22Rv1 (cell line): ENCODE results near the gene RC3H2.

Experiments used
- ZFX ChIP-seq: fragments of 450-650 bp; IDR thresholded peaks from 2 replicates; pipeline ENCODE4 v1.6.1; 2017; ENCODE audit warnings: antibody characterized with exemption, borderline replicate concordance
- TF ChIP-seq, protein P1 (sequence below): fragments of 450-650 bp; IDR thresholded peaks from 2 replicates; pipeline ENCODE4 v1.5.1; 2017; ENCODE audit warnings: mild to moderate bottlenecking

DNA sequence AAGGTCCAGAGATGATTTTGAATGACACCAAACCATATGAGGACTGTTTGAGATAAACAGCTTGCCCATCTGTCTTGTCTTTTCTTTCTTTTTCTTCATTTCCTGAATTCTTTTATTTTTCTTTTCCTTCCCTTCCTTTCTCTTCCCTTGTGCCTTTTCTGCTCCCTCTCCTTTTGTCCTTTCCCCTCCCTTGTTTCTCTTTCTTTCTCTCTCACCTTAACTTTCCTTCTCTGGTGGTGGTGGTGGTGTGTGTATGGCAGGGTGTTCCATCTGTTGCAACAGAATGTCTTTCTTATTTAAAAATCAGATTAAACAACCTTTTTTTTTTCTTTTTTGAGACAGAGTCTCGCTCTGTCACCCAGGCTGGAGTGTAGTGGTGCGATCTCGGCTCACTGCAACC, 73.0 kb downstream of the RC3H2 start:
- TF ChIP-seq, protein P1, sequence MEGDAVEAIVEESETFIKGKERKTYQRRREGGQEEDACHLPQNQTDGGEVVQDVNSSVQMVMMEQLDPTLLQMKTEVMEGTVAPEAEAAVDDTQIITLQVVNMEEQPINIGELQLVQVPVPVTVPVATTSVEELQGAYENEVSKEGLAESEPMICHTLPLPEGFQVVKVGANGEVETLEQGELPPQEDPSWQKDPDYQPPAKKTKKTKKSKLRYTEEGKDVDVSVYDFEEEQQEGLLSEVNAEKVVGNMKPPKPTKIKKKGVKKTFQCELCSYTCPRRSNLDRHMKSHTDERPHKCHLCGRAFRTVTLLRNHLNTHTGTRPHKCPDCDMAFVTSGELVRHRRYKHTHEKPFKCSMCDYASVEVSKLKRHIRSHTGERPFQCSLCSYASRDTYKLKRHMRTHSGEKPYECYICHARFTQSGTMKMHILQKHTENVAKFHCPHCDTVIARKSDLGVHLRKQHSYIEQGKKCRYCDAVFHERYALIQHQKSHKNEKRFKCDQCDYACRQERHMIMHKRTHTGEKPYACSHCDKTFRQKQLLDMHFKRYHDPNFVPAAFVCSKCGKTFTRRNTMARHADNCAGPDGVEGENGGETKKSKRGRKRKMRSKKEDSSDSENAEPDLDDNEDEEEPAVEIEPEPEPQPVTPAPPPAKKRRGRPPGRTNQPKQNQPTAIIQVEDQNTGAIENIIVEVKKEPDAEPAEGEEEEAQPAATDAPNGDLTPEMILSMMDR, result no peak
- TF ChIP-seq ZFX, result no peak
